WTC11 (cell line): ENCODE results near the gene SORT1. TPM values are rescaled to one million over a fixed set of nuclear protein-coding genes. Genes with fewer than 3 reads are reported as not detected.

Source experiments
- ATAC-seq: fragments of 200-7000 bp; cut with Tn5 transposase; 2 replicates; pipeline ENCODE4 v1.10.0; 2021; ENCODE audit warnings: mild to moderate bottlenecking, moderate library complexity
- CTCF ChIA-PET: fragments of 300-600 bp; sonication (Branson Sonifier 250); formaldehyde crosslinking; loops from one replicate; lab custom pipeline; 2021; ENCODE audit warnings: antibody characterized with exemption; lab: Charles Lee
- POLR2A ChIA-PET: fragments of 350-600 bp; sonication (Branson Sonifier 250); formaldehyde crosslinking; loops from one replicate; lab custom pipeline; 2021; ENCODE audit warnings: antibody characterized with exemption; lab: Charles Lee
- DNase-seq: peaks from one replicate; pipeline ENCODE4 v3.0.0; 2021; ENCODE audit warnings: low spot score
- H3K27ac Mint-ChIP-seq: 2 replicates; pipeline ENCODE4 v1.8.0; 2021; ENCODE audit warnings: mixed read lengths
- H3K27me3 Mint-ChIP-seq: 2 replicates; pipeline ENCODE4 v1.8.0; 2021; ENCODE audit warnings: low read depth, mild to moderate bottlenecking, moderate library complexity, mixed read lengths
- H3K36me3 Mint-ChIP-seq: 2 replicates; pipeline ENCODE4 v1.8.0; 2021; ENCODE audit warnings: mixed read lengths
- H3K4me1 Mint-ChIP-seq: 2 replicates; pipeline ENCODE4 v1.8.0; 2022; ENCODE audit warnings: mixed read lengths
- H3K4me3 Mint-ChIP-seq: 2 replicates; pipeline ENCODE4 v1.8.0; 2021; ENCODE audit warnings: mild to moderate bottlenecking, moderate library complexity, mixed read lengths
- H3K9me3 Mint-ChIP-seq: 2 replicates; pipeline ENCODE4 v1.8.0; 2021; ENCODE audit warnings: mixed read lengths
- CREB1 ChIP-seq: sonication (generic); formaldehyde crosslinking; IDR thresholded peaks from 2 replicates; pipeline ENCODE4 v1.8.0; 2023; ENCODE audit warnings: mild to moderate bottlenecking, missing genetic modification reagents
- CREM ChIP-seq: sonication (generic); formaldehyde crosslinking; IDR thresholded peaks from 2 replicates; pipeline ENCODE4 v1.8.1; 2022; ENCODE audit warnings: mild to moderate bottlenecking, missing genetic modification reagents, moderate library complexity
- ETV6 ChIP-seq: sonication (generic); formaldehyde crosslinking; IDR thresholded peaks from 2 replicates; pipeline ENCODE4 v1.8.1; 2022; ENCODE audit warnings: mild to moderate bottlenecking, missing genetic modification reagents
- GABPB1 ChIP-seq: sonication (generic); formaldehyde crosslinking; IDR thresholded peaks from 2 replicates; pipeline ENCODE4 v1.8.1; 2023; ENCODE audit warnings: mild to moderate bottlenecking, missing genetic modification reagents
- HMGXB4 ChIP-seq: sonication (generic); formaldehyde crosslinking; IDR thresholded peaks from 2 replicates; pipeline ENCODE4 v1.8.1; 2023; ENCODE audit warnings: mild to moderate bottlenecking, moderate library complexity, missing genetic modification reagents
- MXD4 ChIP-seq: fragments of 250-450 bp; sonication (Bioruptor Pico); IDR thresholded peaks from 2 replicates; pipeline ENCODE4 v1.8.0; 2021; ENCODE audit warnings: mild to moderate bottlenecking, moderate library complexity, borderline replicate concordance
- NFYB ChIP-seq: sonication (generic); formaldehyde crosslinking; conservative IDR thresholded peaks from 2 replicates; pipeline ENCODE4 v1.8.0; 2022; ENCODE audit warnings: low read depth, missing genetic modification reagents
- OVOL2 ChIP-seq: fragments of 250-450 bp; sonication (Bioruptor Pico); IDR thresholded peaks from 2 replicates; pipeline ENCODE4 v1.9.0; 2021; ENCODE audit warnings: mild to moderate bottlenecking, borderline replicate concordance
- PRDM15 ChIP-seq: sonication (generic); formaldehyde crosslinking; IDR thresholded peaks from 2 replicates; pipeline ENCODE4 v1.8.0; 2022; ENCODE audit warnings: missing genetic modification reagents
- SMAD3 ChIP-seq: sonication (generic); formaldehyde crosslinking; IDR thresholded peaks from 2 replicates; pipeline ENCODE4 v1.8.0; 2022; ENCODE audit warnings: missing genetic modification reagents, mild to moderate bottlenecking, borderline replicate concordance
- TCF7 ChIP-seq: sonication (generic); formaldehyde crosslinking; IDR thresholded peaks from 2 replicates; pipeline ENCODE4 v1.8.0; 2022; ENCODE audit warnings: mild to moderate bottlenecking, low read depth, missing genetic modification reagents, moderate library complexity
- TEAD1 ChIP-seq: sonication (generic); formaldehyde crosslinking; IDR thresholded peaks from 2 replicates; pipeline ENCODE4 v1.8.0; 2022; ENCODE audit warnings: mild to moderate bottlenecking, missing genetic modification reagents
- TP53 ChIP-seq: sonication (generic); formaldehyde crosslinking; IDR thresholded peaks from 2 replicates; pipeline ENCODE4 v1.8.1; 2023; ENCODE audit warnings: mild to moderate bottlenecking, missing genetic modification reagents
- USF2 ChIP-seq: sonication (generic); formaldehyde crosslinking; IDR thresholded peaks from 2 replicates; pipeline ENCODE4 v1.8.1; 2023; ENCODE audit warnings: mild to moderate bottlenecking, missing genetic modification reagents, moderate library complexity
- ZBTB21 ChIP-seq: sonication (generic); formaldehyde crosslinking; IDR thresholded peaks from 2 replicates; pipeline ENCODE4 v1.8.1; 2023; ENCODE audit warnings: mild to moderate bottlenecking, missing genetic modification reagents, borderline replicate concordance
- ZMAT4 ChIP-seq: fragments of 250-450 bp; sonication (Bioruptor Pico); IDR thresholded peaks from 2 replicates; pipeline ENCODE4 v1.9.0; 2021; ENCODE audit warnings: mild to moderate bottlenecking
- ZNF121 ChIP-seq: sonication (generic); formaldehyde crosslinking; IDR thresholded peaks from 2 replicates; pipeline ENCODE4 v1.8.0; 2023; ENCODE audit warnings: missing genetic modification reagents
- ZNF138 ChIP-seq: sonication (generic); formaldehyde crosslinking; conservative IDR thresholded peaks from 2 replicates; pipeline ENCODE4 v1.8.1; 2022; ENCODE audit warnings: mild to moderate bottlenecking, moderate library complexity, missing genetic modification reagents
- ZNF219 ChIP-seq: sonication (generic); formaldehyde crosslinking; IDR thresholded peaks from 2 replicates; pipeline ENCODE4 v1.8.0; 2023; ENCODE audit warnings: missing genetic modification reagents, mild to moderate bottlenecking, borderline replicate concordance
- ZNF263 ChIP-seq: sonication (generic); formaldehyde crosslinking; IDR thresholded peaks from 2 replicates; pipeline ENCODE4 v1.8.1; 2022; ENCODE audit warnings: low read depth, mild to moderate bottlenecking, moderate library complexity, missing genetic modification reagents
- ZNF423 ChIP-seq: fragments of 250-450 bp; sonication (Bioruptor Pico); IDR thresholded peaks from 2 replicates; pipeline ENCODE4 v2.1.2; 2022; ENCODE audit warnings: mild to moderate bottlenecking, moderate library complexity
- ZNF425 ChIP-seq: fragments of 250-450 bp; sonication (Bioruptor Pico); conservative IDR thresholded peaks from 2 replicates; pipeline ENCODE4 v1.9.0; 2021; ENCODE audit warnings: mild to moderate bottlenecking
- ZNF532 ChIP-seq: fragments of 250-450 bp; sonication (Bioruptor Pico); IDR thresholded peaks from 2 replicates; pipeline ENCODE4 v1.9.0; 2021; ENCODE audit warnings: mild to moderate bottlenecking, borderline replicate concordance
- total RNA-seq: library from RNA; stranded (reverse); gene quantifications from 3 replicates; pipeline ENCODE4 v1.2.3, GENCODE V29; 2021

SORT1 gene
- total RNA-seq, 1 experiment from 2014 or later, result 55.9 TPM

- no peaks in the 10 kb centered on the region for H3K9me3 Mint-ChIP-seq
- H3K4me3 Mint-ChIP-seq, result peak within 1 kb of the TSS; percentile 88
- H3K36me3 Mint-ChIP-seq, result peaks cover 2% of the 10 kb centered on the region; the same call in 1 of the 2 replicates
- ChIA-PET CTCF (interaction anchor here (0.6 to 2.8 kb wide), 9 partner anchors 29 to 187 kb away, joined by 3 to 15 read pairs (median 4); partner anchors contain the start of genes ATXN7L2, CYB561D1, PSRC1 and SORT1), POLR2A (interaction anchor here (0.5 to 2.2 kb wide), 5 partner anchors 9 to 172 kb away, joined by 3 to 15 read pairs (median 3); partner anchors contain the start of gene ATXN7L2)
- H3K4me1 Mint-ChIP-seq, result peaks cover 27% of the 10 kb centered on the region
- H3K27me3 Mint-ChIP-seq, result no peaks in the 10 kb centered on the region
- peak; percentile 98 for ATAC-seq
- peak; percentile 93 for DNase-seq
- peak within 1 kb of the TSS; percentile 90 for H3K27ac Mint-ChIP-seq
- TF ChIP-seq USF2, result peak; percentile 80
- TF ChIP-seq CREB1 (CRISPR knock-in tag), result no peak
- 0 out of 2 replicates have a peak, but pooled peaks have one; percentile 5 for TF ChIP-seq ZNF423 (CRISPR knock-in tag)
- TF ChIP-seq PRDM15 (CRISPR knock-in tag), result no peak
- no peak for TF ChIP-seq ZNF121 (CRISPR knock-in tag)
- TF ChIP-seq ZNF425 (CRISPR knock-in tag), result no peak
- TF ChIP-seq ZMAT4 (CRISPR knock-in tag), result no peak
- TF ChIP-seq TCF7, result no peak
- TF ChIP-seq TP53 (CRISPR knock-in tag), result no peak
- peak; percentile 33 for TF ChIP-seq TEAD1 (CRISPR knock-in tag)
- TF ChIP-seq ZNF138 (CRISPR knock-in tag), result no peak
- TF ChIP-seq CREM (CRISPR knock-in tag), result 0 out of 2 replicates have a peak, but pooled peaks have one; percentile 14
- no peak for TF ChIP-seq ZNF263 (CRISPR knock-in tag)
- peak; percentile 16; the same call in 1 of the 2 replicates for TF ChIP-seq GABPB1
- no peak for TF ChIP-seq OVOL2 (CRISPR knock-in tag)
- TF ChIP-seq ETV6, result peak; percentile 30; the same call in 1 of the 2 replicates
- TF ChIP-seq ZNF532 (CRISPR knock-in tag), result no peak
- TF ChIP-seq ZNF219, result peak; percentile 18; the same call in 1 of the 2 replicates
- 0 out of 2 replicates have a peak, but pooled peaks have one; percentile 33 for TF ChIP-seq HMGXB4 (CRISPR knock-in tag)
- TF ChIP-seq SMAD3 (CRISPR knock-in tag), result 0 out of 2 replicates have a peak, but pooled peaks have one; percentile 9
- TF ChIP-seq NFYB, result peak; percentile 93
- no peak for TF ChIP-seq MXD4
- TF ChIP-seq ZBTB21 (CRISPR knock-in tag), result no peak
Observed at GRCh38 chr1:109426281-109427170, 28.8 kb upstream of the SORT1 start, which contains the start of gene PSMA5. TSS of gene PSMA5 (minus strand) at chr1:109426448. CDS start at chr1:109426330, 118 bp downstream.
